ENCODE measurements around the gene ARHGAP26.

Gene ARHGAP26

DNA sequence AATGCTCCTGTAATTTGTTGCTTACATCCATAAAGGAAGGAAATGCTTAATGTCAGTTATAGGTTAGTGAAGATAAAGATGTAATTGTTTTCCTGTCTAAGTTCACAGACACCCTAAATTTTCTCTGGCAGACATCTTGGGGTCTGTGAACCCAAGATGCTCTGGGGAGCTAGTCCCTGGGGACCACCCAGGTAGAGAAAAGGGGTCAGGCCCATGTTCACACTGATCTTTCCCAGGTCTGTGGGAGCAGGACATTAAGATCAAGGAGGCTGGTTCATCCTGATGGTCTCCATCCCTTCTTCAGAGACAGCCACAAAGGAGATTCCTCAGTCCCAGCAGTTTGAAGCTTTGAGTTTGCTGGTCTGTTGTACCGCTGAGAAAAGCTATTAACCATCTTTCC, 267.5 kb downstream of the ARHGAP26 start:
- no peak for DNase-seq (ENCODE audit: low spot score)

DNA sequence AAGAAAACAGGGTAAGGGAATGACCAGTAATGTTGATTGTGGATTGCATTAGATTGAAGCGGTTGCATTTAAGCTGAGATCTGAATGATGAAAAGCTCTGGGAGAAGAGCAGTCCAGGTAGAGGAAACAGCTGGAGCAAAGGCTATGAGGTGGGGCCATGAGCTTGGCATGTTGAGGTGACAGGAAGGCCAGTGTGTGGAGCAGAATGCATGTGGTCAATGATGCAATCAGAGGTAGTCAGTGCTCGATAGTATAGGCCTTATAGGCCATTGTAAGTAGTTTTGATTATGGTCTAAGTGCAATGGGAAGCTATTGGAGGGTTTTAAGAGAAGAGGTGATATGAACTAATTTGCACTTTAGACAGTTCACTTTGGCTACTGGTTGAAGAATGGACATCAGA, 270.4 kb downstream of the ARHGAP26 start:
- DNase-seq (ENCODE audit: low spot score): no peak

DNA sequence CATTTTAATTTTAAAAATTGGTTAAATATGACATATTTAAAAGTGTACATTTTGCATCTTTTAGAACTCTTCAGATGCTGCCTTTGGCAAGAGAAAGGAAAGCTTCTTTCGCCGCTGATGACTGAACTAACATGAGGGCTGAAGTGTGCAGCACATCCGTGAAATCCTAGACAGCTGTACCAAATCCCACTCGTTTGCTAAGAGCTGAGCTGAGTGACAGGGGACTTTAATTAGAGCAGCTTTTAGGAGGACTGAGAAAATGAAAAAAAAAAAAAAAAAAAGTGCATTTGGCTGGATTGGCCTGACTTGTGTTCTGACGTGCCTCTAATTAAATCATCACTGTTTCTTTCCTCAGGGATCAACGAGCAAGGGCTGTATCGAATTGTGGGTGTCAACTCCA, 271.3 kb downstream of the ARHGAP26 start:
- DNase-seq (ENCODE audit: low spot score): no peak

DNA sequence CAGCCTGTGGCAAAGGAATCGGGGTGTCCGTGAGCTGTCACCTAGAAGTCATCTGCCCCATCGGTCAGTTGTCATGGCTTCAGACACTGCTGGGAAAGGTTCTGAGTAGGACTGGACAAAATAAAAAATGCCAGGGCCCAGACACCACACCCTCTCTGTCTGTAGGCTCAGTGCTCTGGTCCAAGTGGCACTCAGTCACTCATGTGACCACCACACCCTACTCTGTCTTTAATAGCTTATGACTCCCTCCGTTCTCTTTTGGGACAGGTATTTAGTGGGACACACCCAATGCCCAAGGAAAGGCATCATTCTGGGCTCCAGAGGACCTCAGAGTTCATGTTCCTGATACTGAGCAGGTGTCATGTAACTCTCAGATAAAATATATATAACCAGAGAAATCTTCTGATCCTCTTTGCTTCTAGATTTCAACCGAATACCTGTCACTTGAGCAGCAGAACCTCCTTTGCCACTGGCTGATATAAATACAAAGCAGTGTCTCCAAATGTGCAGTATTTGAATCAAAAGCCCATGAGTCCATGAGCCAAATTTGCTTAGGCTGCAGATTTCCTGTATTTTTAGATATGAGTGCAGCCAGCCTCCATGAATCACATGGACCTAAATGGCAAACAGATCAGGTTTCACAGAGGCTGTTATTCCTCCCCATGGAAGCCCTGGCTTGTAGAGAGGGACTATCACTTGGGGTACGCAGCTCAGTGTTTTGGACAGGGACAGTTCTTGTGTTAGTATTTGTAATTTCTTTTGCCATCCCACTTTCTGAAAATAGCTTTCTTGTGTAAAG, 272.0 kb downstream of the ARHGAP26 start:
- DNase-seq (ENCODE audit: low spot score): no peak

DNA sequence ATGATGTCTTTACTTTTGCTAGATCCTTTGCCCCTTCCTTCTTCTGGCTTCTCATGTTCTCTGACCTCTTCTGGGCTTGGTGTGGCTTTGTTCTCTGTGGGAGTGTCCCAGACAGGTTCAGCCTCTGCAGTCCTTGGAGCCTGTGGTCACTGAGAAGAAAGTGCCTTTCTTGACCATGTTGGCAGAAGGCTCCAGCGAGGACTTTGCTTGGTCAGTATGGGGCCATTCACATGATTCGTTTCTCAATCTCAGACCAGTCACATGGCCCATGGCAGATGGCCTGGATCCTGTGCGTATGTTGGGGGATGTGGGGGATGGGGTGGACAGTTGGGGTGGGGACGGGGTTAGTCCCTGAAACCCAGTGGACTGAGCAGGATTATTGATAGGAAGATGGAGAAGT, 274.1 kb downstream of the ARHGAP26 start:
- no peak for DNase-seq (ENCODE audit: low spot score)

DNA sequence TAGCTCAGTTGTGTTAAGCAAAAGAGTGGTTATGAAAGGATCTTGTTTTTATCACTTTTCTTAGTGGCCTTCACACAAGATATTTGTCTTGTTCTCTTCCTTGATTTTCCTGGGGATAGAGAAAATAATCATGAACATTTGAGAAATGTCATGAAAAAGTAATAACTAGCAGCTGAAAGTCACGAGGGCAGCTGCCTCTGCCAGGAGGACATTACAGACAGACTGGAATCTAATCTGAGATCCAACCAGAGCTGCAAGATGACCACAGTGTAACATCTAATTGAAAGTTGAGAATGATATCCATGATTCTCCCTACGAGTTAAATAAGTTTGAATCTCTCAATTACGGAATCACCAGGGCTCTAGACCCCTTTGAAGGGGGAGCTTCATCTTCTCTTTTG, 274.9 kb downstream of the ARHGAP26 start:
- no peak for DNase-seq (ENCODE audit: low spot score)

DNA sequence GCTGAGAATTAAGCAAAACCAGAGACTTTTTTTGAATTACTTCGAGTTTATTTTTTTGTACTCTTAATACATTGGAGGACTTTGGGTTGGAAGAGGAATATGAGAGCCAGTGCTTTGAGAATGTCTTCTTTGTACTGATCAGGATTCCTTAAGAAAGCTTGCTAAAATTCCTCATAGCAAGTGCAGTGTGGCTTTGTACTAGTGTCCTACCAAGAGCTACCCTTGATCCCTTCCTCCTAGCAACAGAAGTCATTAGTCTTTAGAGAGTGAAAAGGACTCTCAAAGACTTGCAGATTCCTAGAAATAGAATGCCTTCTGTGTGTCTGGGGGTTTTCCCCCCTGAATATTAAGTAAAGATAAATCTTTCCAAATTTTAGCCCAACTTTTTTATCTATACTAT, 276.1 kb downstream of the ARHGAP26 start:
- DNase-seq (ENCODE audit: low spot score): no peak

DNA sequence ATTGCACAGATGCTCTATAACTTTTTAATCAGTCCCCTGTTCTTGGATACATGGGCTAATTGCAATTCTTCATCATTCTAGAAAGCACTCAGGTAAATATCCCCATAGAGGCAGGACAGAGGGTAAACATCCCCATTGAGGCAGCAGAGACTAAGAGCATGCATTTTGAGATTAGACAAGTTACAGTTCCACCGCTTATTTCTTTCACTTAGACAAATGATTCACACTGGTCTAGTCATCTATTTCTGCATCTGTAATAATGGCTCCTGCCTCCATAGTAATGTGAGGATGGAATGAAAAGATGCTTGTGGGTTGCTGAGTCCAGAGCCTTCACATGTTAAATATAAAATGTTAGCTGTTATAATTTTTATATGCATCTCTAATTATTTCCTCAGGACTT, 276.9 kb downstream of the ARHGAP26 start:
- no peak for DNase-seq (ENCODE audit: low spot score)

DNA sequence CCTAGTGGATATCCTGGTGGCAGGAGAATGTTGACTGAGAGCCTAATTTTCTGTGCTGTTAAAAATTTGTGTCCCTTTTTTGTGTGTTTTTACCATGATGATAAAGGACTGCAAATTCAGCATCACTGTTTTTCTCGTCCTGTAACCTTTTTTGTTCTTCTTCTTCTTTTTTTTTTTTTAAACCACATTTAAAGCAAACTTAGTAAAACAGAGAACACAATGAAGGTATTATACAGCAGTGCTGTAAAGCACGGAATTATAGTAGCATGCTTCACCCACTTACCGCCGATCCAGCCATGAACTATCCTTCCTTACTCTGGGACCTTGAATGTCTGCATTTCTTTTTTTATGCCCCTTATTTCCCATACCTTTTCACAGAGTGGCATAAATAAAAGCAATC, 280.0 kb downstream of the ARHGAP26 start:
- no peak for DNase-seq (ENCODE audit: low spot score)

DNA sequence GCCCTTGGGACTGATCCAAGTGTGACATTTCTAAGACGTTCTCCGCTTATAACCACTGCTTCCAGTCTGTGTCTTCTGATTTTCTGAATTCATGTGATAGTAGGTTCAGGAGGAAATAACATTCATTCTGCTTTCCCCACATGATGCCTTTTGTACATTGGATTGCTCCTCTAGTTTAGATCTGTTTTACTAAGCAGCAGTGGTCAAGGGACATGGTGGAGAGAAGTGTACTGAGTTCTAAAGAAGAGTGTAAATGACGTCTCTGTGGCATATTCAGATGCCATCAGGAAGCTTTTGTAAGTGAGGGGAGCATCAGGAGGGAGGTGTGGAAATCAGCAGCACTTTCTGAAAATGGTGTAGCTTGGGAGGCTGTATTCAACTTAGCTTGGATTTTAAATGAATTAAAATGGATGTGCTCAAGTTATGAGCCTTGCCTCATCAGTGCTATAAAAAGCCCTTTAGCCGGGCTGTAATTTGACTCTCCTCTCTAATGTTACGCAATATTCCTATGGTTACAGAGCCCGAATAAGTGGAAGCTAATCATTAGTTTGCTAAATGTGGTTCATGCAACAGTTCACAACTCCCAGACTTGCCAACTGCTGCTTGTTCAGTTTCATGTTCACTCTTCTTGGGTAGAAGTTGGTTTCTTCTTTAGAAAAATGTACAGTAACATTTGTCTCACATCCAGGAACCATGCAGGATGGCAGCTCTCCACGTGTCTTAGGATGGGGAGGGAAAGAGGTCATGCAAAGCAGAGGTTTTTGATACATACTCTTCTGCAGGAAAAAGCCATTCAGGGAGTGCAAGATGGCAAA, 281.3 kb downstream of the ARHGAP26 start:
- no peak for DNase-seq (ENCODE audit: low spot score)

DNA sequence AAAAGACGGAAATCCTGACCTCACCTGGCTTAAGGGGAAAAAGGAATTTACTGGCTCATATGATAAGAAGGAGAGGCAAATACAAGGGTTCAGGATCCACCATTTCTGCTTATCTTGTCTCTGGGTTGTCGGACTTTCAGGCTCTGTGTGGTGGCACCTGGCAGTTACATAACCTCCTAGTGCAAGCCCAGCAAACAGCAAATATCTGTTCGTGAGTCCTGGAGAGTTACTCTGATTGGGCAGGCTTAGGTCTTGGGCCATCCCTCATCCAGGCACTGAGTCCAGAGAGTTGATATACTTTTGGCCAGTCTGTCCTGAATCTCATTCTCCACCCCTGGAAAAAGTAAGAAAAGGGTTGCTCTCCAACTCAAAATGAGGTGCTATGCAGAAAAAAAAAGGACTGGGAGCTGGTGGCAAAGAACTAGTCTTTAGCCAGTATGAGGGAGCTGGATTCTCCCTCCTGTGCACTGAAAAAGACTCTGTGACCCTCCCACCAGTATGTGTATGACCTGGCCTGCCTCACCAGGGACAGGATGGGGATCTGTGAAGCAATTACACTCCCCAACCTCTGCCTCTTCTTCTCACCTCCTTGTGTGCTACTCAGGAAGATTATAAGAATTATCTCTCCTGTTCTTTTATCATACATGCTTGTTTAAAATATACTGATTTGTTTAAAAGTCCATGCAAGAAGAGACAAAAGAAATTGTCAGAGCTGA, 282.9 kb downstream of the ARHGAP26 start:
- DNase-seq (ENCODE audit: low spot score): no peak

DNA sequence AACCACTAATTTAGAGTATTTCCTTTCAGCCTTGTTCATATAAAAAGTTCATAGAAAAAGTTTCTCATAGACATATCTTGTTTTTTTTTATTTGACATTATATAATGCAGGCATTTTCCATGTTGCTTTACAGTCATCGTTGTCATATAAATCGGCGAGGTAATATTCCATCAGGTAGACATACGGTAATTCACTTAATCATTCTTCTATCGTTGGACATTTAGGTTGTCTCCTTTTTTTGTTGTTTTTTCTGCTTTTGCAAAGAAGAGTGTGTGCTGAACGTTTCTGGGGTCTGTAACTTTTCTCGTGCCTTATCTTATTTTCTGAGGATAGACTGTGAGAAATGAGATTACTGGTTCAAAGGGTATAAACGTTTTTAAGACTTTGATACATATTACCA, 283.6 kb downstream of the ARHGAP26 start:
- no peak for DNase-seq (ENCODE audit: low spot score)

DNA sequence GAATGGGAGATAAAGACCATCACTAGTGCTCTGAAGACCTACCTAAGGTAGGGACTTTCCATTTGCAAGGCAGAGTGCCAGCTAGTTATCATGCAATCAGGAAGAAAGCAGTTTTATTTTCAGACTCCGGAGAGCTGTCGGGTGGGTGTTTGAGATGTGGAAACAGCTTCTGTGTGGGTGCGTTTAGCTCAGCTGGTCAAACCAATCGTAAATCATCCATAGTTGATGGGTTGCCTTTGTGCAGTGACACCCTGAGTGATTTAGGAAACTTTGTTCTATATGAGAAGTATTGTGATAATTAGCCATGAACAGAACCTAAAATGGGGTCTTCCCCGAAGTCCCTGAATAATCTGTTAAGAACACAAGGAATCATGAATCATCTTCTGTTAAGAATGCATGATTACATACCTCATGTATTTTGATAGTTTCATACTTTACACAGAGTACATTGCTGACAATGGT, 284.3 kb downstream of the ARHGAP26 start:
- DNase-seq (ENCODE audit: low spot score): no peak

DNA sequence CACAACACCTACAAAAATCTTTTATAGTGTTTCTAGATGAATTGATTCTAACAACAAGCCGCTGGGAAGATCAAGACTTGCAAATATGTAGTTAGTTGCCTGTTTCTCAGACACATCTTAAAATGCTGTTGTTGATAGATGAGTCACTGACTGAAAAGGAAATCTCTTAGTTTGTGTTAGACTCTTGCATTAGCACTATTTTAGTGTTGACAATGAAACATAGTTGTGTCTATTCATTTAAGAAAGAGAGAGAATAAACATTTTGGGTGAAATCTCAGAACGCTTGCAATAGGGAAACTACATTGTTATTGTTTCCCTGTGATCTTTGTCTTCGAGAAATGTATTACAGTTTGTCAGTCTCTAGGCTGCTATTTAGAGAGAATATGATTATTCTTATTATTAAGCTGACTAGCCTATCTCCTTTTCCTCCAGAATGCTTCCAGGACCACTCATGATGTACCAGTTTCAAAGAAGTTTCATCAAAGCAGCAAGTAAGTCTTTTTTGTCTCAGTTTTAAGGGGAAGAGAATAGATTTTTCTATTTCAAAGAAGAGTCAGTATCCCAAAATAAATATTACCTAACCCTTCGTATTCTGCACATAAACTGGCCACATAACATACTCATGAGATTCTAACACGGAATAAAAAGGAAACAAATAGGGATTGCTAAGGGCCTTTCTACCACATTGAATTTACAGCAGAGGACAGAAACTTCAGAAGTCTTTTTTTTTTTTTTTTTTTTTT, 285.6 kb downstream of the ARHGAP26 start:
- DNase-seq (ENCODE audit: low spot score): peak; percentile 58

DNA sequence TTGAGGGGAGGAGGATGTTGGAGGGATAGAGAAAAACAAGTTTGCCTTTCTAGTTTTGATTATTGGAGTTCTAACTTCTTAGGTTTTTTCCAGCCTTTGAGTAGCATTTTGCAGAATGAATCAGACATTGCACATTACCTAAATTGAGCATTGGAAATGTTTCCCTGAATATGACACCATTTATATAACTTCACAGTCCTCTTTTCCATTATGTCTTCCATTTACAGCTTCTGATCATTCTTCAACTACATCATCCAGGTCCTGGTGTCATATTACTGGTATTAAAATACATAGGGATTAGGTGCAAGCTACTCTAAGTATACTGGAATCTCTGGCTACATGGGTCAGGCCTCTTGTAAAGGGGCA, 286.1 kb downstream of the ARHGAP26 start:
- no peak for DNase-seq (ENCODE audit: low spot score)

DNA sequence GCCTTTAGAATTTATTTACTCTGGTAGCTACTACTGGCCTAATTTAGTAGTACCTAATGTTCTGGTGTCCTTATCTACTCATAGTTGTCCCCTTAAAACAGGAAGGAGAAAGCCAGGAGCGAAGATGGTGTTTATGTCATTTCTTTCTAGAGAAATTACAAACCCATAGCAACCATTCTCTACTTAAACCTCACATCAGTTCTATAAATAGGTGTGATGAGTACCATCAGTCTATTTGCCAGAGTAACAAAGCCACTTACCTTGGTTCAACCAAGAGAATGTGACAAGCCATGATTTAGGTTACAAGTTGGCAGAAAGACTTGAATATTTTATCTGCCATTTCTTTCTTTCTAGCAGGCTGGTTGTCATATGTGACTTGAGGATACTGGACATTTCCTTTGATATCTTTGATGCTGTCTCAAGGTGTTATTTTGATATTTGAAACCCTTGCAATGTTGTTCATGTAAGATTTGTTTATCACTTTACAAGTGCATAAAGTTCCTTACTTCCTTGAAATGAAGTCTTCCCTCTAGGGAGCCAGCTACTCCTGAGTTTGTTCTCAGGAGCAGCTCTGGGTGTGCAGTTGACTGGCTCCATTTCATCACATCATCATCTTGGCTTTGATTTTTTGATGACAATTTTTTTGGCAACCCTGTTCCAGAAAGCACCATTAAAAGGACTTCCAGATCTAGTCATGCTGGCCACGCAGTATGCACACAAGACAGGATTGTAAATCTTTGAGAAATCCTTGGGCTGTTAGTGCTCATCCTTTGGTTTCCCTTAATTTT, 286.8 kb downstream of the ARHGAP26 start:
- DNase-seq (ENCODE audit: low spot score): no peak

DNA sequence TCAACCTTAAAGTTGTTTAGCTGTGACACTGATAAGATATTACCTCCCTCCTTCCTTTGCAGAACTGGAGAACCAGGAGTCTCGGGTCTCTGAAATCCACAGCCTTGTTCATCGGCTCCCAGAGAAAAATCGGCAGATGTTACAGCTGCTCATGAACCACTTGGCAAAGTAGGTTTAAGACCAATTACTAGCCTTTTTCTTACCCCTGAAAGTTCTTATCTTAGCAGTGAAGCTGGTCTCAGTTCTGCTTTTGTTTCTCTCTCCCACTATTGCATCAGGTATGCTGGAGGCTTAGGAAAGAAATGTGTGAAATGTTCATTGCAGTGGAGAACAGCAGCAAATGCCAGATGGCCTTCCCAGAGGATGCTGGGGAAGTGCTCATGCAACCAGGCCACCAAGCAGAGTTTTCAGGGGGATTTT, 287.4 kb downstream of the ARHGAP26 start:
- no peak for DNase-seq (ENCODE audit: low spot score)

DNA sequence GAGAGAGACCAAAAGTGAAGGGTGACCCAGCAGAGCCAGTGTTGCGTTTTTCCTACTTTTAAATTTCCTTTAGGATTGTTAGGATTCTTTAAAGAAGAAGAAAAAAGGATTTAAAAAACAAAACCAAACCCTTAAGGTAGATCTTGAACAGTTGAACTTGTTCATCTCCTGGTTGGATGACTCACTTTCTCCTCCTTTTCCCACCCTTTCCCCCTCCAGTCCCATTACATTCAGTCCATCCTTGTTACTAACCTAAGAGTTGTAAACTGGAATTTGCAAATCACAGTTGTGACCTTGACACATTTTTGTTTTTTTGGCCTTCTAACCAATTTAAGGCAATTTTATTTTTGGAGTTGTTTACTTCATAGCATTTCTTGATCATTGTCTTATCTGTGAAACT, 289.2 kb downstream of the ARHGAP26 start:
- DNase-seq (ENCODE audit: low spot score): no peak

DNA sequence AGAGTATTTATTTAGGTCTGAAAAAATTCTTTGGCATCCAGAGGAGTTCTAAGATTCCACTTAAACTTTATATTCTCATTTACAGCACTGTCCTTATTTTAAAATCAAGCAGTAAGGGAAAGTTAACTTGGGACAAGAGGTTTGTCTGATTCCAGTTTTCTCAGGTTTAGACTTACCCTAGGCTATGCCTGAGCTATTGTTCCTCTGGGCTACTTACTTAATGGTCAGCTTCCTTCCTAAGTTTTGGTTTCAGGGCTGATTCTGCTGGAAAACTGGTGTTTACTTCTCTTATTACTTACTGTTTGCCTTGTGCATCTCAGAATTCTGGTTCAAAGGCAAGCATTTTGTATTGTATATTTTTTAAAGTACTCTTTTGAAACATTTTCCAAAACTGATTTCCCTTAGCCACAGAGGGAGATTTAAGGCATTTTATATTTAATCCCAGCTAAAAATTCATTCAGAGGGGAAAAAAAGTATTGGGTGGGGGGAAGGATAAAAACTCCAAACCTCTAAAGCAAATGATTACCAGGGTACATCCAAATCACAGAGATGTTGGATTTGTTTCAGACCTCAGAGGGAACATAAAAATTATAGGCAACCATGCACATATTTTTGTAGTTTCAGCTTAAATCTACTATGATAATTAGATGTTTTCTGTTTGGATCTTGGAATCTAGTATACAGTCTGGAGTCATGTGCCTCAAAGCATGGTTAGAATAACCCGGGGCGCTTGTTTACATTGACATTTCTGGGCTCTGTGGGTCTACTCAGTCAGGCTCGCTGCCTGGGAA, 290.0 kb downstream of the ARHGAP26 start:
- DNase-seq (ENCODE audit: low spot score): no peak

DNA sequence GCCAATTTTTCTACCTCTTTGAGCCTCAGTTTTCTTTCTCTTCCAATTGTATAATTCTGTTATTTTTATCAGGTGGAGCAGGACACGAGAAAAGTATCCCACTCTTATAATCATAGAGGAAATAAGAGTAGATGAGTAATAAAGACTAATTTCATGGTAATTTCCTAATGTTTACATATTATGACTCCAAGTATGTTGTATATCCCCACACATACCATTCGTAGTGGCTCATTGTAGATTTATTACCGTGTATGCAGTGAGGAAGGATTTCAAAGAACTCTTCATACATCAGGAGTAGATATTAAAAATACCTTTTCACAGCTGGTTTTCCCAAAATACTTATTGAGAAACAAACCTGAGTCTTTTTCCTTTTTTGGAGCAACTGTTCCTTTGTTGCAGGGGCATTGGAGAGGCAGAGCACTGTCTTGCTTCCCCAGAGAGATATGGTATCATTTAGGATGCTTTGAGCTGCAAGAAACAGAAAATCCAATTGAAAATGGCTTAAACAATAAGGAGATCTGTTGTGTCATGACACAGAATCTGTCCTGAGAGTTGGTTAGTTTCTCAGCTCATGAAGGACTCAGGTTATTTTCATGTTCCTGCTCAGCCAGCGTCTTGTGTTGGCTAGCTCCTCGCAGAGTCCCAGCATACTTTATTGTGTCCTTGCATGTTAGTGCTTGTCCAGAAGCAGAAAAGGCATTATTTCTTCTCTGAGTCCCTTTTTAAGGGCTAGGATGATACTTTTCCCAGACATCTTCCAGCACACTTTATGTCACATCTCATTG, 291.2 kb downstream of the ARHGAP26 start:
- no peak for DNase-seq (ENCODE audit: low spot score)

All from activated CD4-positive, alpha-beta T cell treated with anti-CD3 and anti-CD28 coated beads, Interleukin-2, Interleukin-4, amounts not matched to agents 100 ng/mL and 50 ng/mL, durations not matched to agents 16 hours and 8 hours (primary cell).